H1 (cell line): Measurements from ENCODE around the gene RARB.

Source experiments
- BACH1 ChIP-seq: IDR thresholded peaks from 2 replicates; pipeline ENCODE4 v1.6.1; 2012; ENCODE audit warnings: low read length, improper control_type of control experiment
- CREB1 ChIP-seq: IDR thresholded peaks from 2 replicates; pipeline ENCODE4 v1.6.1; 2012; ENCODE audit warnings: inconsistent platforms
- POLR2A ChIP-seq, 2 experiments: IDR thresholded peaks; 1 replicate in 1 of 2; 2 replicates in 1 of 2; pipeline ENCODE4 v1.6.1; 2011; ENCODE audit warnings: low read depth in 2 of 2, low read length in 2 of 2, mild to moderate bottlenecking in 2 of 2; ENCODE audit errors: control extremely low read depth in 1 of 2
- TF ChIP-seq, protein P1 (sequence below), 3 experiments: IDR thresholded peaks; 1 replicate in 2 of 3; 2 replicates in 1 of 3; pipeline versions ENCODE4 v1.5.1 to v1.6.1; 2011; ENCODE audit warnings: low read length in 3 of 3, mild to moderate bottlenecking in 3 of 3, inconsistent platforms in 2 of 3, low read depth in 1 of 3, moderate library complexity in 1 of 3; ENCODE audit not compliant: insufficient read depth in 1 of 3; ENCODE audit errors: control extremely low read depth in 1 of 3

DNA sequence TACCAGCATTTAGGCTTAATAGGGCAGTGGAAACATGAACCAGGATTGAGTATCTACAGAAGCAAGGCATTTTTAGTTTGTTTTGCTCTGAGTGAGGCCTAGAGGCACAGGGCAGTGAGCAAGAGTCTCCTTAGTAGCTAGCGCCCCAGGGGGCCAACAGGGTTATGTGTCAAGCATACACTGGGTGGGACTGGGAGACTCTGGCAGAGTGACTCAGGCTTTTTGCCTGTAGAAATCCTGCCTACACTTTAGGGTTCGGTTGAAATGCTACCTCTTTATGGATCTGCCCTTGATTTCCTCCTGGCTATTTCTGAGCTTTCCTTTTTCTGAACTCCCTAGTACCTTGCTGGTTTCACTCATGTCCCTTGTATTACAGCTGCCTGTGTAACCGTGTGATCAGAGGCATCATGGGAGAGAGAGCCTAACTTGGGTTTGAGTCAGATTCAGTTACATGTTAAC, 164.5 kb downstream of the RARB start:
- TF ChIP-seq CREB1 (no peak), POLR2A (IDR thresholded peaks at IDR 0.05; ENCODE audit: control extremely low read depth in 1 of 2, low read depth in 2 of 2, low read length in 2 of 2) (no peak), BACH1 (no peak)
- TF ChIP-seq, protein P1, sequence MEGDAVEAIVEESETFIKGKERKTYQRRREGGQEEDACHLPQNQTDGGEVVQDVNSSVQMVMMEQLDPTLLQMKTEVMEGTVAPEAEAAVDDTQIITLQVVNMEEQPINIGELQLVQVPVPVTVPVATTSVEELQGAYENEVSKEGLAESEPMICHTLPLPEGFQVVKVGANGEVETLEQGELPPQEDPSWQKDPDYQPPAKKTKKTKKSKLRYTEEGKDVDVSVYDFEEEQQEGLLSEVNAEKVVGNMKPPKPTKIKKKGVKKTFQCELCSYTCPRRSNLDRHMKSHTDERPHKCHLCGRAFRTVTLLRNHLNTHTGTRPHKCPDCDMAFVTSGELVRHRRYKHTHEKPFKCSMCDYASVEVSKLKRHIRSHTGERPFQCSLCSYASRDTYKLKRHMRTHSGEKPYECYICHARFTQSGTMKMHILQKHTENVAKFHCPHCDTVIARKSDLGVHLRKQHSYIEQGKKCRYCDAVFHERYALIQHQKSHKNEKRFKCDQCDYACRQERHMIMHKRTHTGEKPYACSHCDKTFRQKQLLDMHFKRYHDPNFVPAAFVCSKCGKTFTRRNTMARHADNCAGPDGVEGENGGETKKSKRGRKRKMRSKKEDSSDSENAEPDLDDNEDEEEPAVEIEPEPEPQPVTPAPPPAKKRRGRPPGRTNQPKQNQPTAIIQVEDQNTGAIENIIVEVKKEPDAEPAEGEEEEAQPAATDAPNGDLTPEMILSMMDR (IDR thresholded peaks at IDR 0.05; ENCODE audit: control extremely low read depth in 1 of 3, insufficient read depth in 1 of 3, low read depth in 1 of 3, low read length in 3 of 3): peak in 2 of 3 experiments; percentile 23 to 24; a peak in 2 of 4 replicates
